Gastroesophageal sphincter (tissue), 4 donors: Measurements from ENCODE around the gene SEMA5B. TPM values are rescaled to one million over a fixed set of nuclear protein-coding genes. Genes with fewer than 3 reads are reported as not detected.

Experiments
- ATAC-seq: fragments of 150-250 bp; one replicate; pipeline ENCODE4 v1.9.1; 2016; ENCODE audit warnings: mild to moderate bottlenecking, moderate library complexity
- H3K27ac ChIP-seq, 4 donors: fragments of 200-600 bp; sonication (generic) in 3 of 4; 1 replicate in 3 of 4; 2 replicates in 1 of 4; pipeline ENCODE4 v1.5.1; 2016 to 2019
- H3K27me3 ChIP-seq: fragments of 200-600 bp; sonication (generic); one replicate; pipeline ENCODE4 v1.5.1; 2019
- H3K36me3 ChIP-seq, 2 donors: fragments of 200-600 bp; sonication (generic); one replicate each; pipeline ENCODE4 v1.5.1; 2019; ENCODE audit warnings: control low read depth in 1 of 2
- H3K4me1 ChIP-seq, 3 donors: fragments of 200-600 bp; sonication (generic); 1 replicate in 2 of 3; 2 replicates in 1 of 3; pipeline ENCODE4 v1.5.1; 2016 to 2019; ENCODE audit warnings: control low read depth in 2 of 3
- H3K4me3 ChIP-seq, 2 donors: fragments of 200-600 bp; sonication (generic); one replicate each; pipeline ENCODE4 v1.5.1; 2019; ENCODE audit warnings: mild to moderate bottlenecking in 1 of 2, moderate library complexity in 1 of 2
- H3K9me3 ChIP-seq, 3 donors: fragments of 200-600 bp; sonication (generic); one replicate each; pipeline ENCODE4 v1.5.1; 2017 to 2019; ENCODE audit warnings: control low read depth in 2 of 3
- CTCF ChIP-seq, 4 experiments: fragments of 200-600 bp in 2 of 4; fragments of 450-650 bp in 2 of 4; sonication (generic) in 1 of 4; IDR thresholded peaks; one replicate each; pipeline ENCODE4 v1.5.1; 2017 to 2019; ENCODE audit warnings: antibody characterized with exemption in 4 of 4, mild to moderate bottlenecking in 2 of 4, moderate library complexity in 2 of 4
- EP300 ChIP-seq: sonication (generic); formaldehyde crosslinking; IDR thresholded peaks from one replicate; pipeline ENCODE4 v1.6.1; 2017; ENCODE audit warnings: antibody characterized with exemption, mild to moderate bottlenecking
- POLR2A ChIP-seq, 2 donors: fragments of 450-650 bp; IDR thresholded peaks; one replicate each; pipeline ENCODE4 v1.6.1; 2017; ENCODE audit warnings: antibody characterized with exemption in 2 of 2, mild to moderate bottlenecking in 2 of 2, moderate library complexity in 1 of 2
- POLR2AphosphoS5 ChIP-seq: sonication (generic); formaldehyde crosslinking; IDR thresholded peaks from one replicate; pipeline ENCODE4 v1.6.1; 2017; ENCODE audit warnings: antibody characterized with exemption
- WGBS, 2 donors: methylation state at CpG; one replicate each; pipeline ENCODE4 v1.1.5; 2018; ENCODE audit warnings: low coverage in 1 of 2; 5-methylcytosine and 5-hydroxymethylcytosine counted together
- total RNA-seq, 4 donors: library from RNA; depleted of rRNA; stranded (reverse); fragments of >200 nt; gene quantifications; one replicate each; pipeline ENCODE4 v1.1.0, GENCODE V29; 2016

Gene SEMA5B
- total RNA-seq, 4 donors from 2014 or later = 0.31 to 0.69 (median 0.32) TPM; not detected in 1

GRCh38 chr3:122993124-122993978 lies 34.2 kb downstream of the SEMA5B start:
- WGBS, 2 donors = 41 to 50% methylated on average over 7 to 9 of the region's 18 CpGs
- Histone ChIP-seq H3K36me3 (no peaks in the 10 kb centered on the region), H3K4me1 (peaks cover 0 to 30% (median 7%) of the 10 kb centered on the region in 3 donors), H3K27ac (no peak overlapping the region), H3K27me3 (peaks cover 29% of the 10 kb centered on the region), H3K4me3 (no peak overlapping the region), H3K9me3 (no peaks in the 10 kb centered on the region)
- peak; percentile 81 for ATAC-seq
- TF ChIP-seq EP300 (no peak), POLR2AphosphoS5 (peak; percentile 31)

GRCh38 chr3:122992676-122993075 lies 34.9 kb downstream of the SEMA5B start:
- no peak overlapping the region for H3K27ac ChIP-seq
- no peaks in the 10 kb centered on the region for H3K9me3 ChIP-seq
- TF ChIP-seq EP300 = no peak
- TF ChIP-seq POLR2AphosphoS5 = no peak
- ATAC-seq = no peak
- H3K4me1 ChIP-seq = peaks cover 0 to 33% (median 7%) of the 10 kb centered on the region in 3 donors
- WGBS, 2 donors = 60% methylated on average over 1 of the region's 9 CpGs; no CpG with 5 or more reads in 1 of the 2 donors
- no peak overlapping the region for H3K4me3 ChIP-seq
- H3K36me3 ChIP-seq = no peaks in the 10 kb centered on the region
- peaks cover 35% of the 10 kb centered on the region for H3K27me3 ChIP-seq

GRCh38 chr3:122992133-122992532 lies 35.4 kb downstream of the SEMA5B start:
- 49 to 67% methylated on average over 2 to 3 of the region's 6 CpGs for WGBS, 2 donors
- Histone ChIP-seq H3K27me3 (peaks cover 36% of the 10 kb centered on the region), H3K9me3 (no peaks in the 10 kb centered on the region), H3K27ac (no peak overlapping the region), H3K4me3 (no peak overlapping the region), H3K36me3 (no peaks in the 10 kb centered on the region), H3K4me1 (peaks cover 0 to 33% (median 7%) of the 10 kb centered on the region in 3 donors)
- TF ChIP-seq POLR2AphosphoS5 = no peak
- no peak for TF ChIP-seq POLR2A (IDR thresholded peaks at IDR 0.05)
- TF ChIP-seq CTCF (IDR thresholded peaks at IDR 0.05) = no peak
- no peak for TF ChIP-seq EP300
- no peak for ATAC-seq

- Histone ChIP-seq H3K4me3 (no peak overlapping the region), H3K27ac (no peak overlapping the region), H3K27me3 (peaks cover 40% of the 10 kb centered on the region), H3K36me3 (no peaks in the 10 kb centered on the region), H3K9me3 (no peaks in the 10 kb centered on the region), H3K4me1 (peaks cover 0 to 29% (median 7%) of the 10 kb centered on the region in 3 donors)
- 75 to 92% methylated on average over 6 to 7 of the region's 8 CpGs for WGBS, 2 donors
- no peak for TF ChIP-seq CTCF (IDR thresholded peaks at IDR 0.05)
- no peak for TF ChIP-seq POLR2A (IDR thresholded peaks at IDR 0.05)
- no peak for TF ChIP-seq POLR2AphosphoS5
- no peak for TF ChIP-seq EP300
- no peak for ATAC-seq
Measured at GRCh38 chr3:122991236-122991985, 36.2 kb downstream of the SEMA5B start.

GRCh38 chr3:122989856-122990575 lies 37.5 kb downstream of the SEMA5B start:
- WGBS, 2 donors = 95% methylated on average over 3 of the region's 4 CpGs; no CpG with 5 or more reads in 1 of the 2 donors
- no peak for ATAC-seq
- no peak overlapping the region for H3K27ac ChIP-seq
- no peak overlapping the region for H3K4me3 ChIP-seq
- H3K4me1 ChIP-seq = peaks cover 0 to 21% (median 7%) of the 10 kb centered on the region in 3 donors
- H3K36me3 ChIP-seq = no peaks in the 10 kb centered on the region
- H3K9me3 ChIP-seq = no peaks in the 10 kb centered on the region
- TF ChIP-seq CTCF (IDR thresholded peaks at IDR 0.05) (no peak), POLR2A (IDR thresholded peaks at IDR 0.05) (no peak), EP300 (no peak), POLR2AphosphoS5 (no peak)
- peaks cover 40% of the 10 kb centered on the region for H3K27me3 ChIP-seq
